ENCODE data around the gene UBTD1.
"Not testable (repeated sequence)": the region's sequence is repeated elsewhere in the genome, so short reads cannot be mapped to it uniquely, and the experiment has no call there.

The UBTD1 gene

DNA sequence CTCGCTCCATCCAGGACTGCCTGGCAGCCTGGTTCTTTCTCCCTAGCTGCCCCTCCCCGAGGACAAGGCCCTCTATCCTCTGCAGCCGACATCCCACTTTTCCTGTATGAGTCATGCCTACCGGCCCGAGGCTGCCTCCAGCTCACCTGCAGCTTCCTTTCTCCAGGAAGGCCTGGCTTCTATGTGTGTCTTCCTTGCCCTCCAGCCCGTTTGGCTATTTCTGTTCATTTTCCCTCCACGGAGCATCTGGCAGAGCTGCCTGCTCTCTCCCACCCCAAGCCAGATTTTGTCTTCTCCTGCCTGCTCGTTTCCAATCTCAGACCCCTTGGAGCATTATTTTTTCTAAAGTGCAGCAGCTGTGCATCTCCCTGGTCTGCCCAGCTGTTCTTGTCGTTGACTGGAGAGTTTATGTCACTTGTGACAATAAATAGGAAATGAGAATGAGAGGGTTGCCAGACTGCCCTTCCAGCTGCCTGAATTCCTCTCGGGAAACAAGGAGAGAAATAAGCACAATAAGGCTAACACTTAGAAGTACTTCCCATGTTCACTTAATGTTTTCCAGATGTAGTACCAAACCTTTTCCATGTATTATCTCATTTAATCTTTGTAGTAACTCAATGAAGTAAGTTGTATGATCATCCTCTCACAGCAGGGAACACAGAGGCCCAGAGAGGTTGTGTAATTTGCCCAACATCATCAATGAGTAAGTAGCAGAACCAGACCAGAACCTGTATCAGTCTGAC lies 19.7 kb downstream of the UBTD1 start:
- Mint-ChIP-seq H3K27me3 (no peaks in the 10 kb centered on the region), H3K4me1 (no peaks in the 10 kb centered on the region), H3K4me3 (no peak overlapping the region), H3K36me3 (no peaks in the 10 kb centered on the region), H3K9me3 (no peaks in the 10 kb centered on the region), H3K27ac (no peak overlapping the region)

DNA sequence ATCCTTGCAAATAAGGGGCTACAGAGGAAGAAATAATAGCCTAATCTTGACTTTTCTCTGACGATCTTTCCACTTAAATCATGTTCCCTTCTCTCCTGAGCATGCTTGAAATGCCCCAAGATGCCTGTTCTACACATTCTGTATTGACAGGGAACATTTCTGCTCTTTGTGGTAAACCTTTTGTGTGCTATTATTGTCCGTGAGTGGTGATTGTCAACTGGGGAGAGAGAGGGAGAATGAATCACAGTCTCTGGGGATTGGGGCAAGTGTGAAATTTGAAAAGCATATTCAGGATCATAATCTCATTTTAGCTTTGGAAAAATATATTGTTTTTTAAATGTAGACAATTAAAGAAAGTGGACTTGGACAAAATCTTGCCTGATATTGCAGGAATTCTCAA lies 20.6 kb downstream of the UBTD1 start:
- Mint-ChIP-seq H3K4me1 (no peaks in the 10 kb centered on the region), H3K27ac (no peak overlapping the region), H3K27me3 (no peaks in the 10 kb centered on the region), H3K36me3 (no peaks in the 10 kb centered on the region), H3K9me3 (no peaks in the 10 kb centered on the region), H3K4me3 (no peak overlapping the region)

DNA sequence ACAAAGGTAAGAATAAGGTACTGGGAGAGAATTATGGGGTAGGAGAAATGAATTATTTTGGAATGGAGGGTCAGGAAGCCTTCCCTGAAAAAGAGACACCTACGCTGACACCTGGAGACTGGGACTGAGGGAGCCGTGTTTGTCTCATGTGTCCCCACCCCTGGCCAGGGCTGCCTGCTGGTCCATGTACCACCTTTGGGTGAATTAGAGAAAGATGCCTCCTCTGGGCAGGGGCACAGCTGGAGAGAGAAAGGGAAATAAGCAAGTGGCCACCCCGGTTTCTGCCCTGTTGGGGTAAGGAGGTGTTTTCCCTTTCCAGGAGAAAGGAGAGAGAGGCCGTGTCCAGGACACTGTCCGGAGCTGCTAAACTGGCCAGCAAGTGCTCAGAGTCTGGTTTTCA lies 21.8 kb downstream of the UBTD1 start:
- H3K27me3 Mint-ChIP-seq: no peaks in the 10 kb centered on the region
- no peak overlapping the region for H3K4me3 Mint-ChIP-seq
- no peaks in the 10 kb centered on the region for H3K4me1 Mint-ChIP-seq
- H3K27ac Mint-ChIP-seq: no peak overlapping the region
- no peaks in the 10 kb centered on the region for H3K36me3 Mint-ChIP-seq
- H3K9me3 Mint-ChIP-seq: no peaks in the 10 kb centered on the region

DNA sequence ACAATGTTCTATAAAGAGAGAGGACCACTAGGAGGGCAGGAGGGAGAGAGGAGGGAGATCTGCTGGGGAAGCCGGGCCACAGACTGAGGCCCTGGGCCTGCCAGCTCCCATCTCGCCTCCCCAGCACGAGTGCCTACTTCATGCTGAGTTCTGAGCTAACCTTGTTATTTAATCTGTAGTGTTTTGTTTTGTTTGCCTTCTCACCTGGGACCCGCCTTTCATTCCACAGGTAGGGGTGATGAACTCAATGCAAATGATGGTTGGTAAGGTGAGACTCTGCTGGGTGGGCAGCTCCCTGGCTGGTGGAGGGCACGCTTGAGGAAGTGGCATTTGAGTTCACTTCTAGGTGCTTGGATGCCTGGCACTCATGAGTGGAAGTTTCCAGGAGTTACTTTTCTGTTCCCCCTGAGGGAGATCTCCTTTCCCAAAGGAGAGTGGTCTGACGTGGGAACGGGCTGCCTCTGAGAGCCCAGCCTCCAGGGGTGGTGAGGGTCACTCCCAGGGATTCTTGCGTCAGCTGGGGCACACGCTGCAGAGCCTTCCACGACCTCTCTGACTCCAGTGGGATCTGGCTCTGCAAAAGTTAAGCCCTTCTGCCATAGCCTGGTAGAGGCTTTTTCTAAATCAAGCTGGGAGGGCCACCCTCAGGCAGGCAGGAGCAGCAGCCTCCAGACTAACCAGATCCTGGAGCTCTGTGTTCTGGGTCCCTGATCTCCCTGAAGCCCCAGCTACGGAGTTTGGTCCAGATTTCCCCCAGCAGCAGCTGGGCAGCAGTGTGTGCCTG lies 22.4 kb downstream of the UBTD1 start:
- Mint-ChIP-seq H3K36me3 (no peaks in the 10 kb centered on the region), H3K4me3 (no peak overlapping the region), H3K4me1 (no peaks in the 10 kb centered on the region), H3K27ac (no peak overlapping the region), H3K27me3 (no peaks in the 10 kb centered on the region), H3K9me3 (no peaks in the 10 kb centered on the region)

DNA sequence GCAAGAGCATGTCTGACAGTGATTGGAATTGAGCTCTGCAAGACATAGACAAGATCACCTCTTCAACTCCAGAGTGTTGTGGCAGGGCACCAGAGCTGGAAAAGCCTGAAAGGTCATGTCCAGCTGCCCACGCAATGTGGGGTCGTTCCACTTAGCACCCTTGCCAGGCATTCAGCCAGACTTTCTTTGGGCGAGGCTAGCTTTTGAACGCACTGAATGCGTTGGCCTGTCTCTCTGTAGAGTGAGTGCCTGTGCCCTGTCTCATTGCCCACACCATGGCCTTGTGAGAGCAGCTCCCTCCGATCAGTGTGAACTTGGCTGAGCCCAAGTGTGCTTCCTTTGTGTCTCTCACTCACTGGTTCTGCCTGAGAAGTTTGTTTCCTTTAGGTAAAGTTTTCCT lies 23.3 kb downstream of the UBTD1 start:
- Mint-ChIP-seq H3K36me3 (no peaks in the 10 kb centered on the region), H3K4me1 (no peaks in the 10 kb centered on the region), H3K27ac (no peak overlapping the region), H3K9me3 (no peaks in the 10 kb centered on the region), H3K27me3 (no peaks in the 10 kb centered on the region), H3K4me3 (no peak overlapping the region)

DNA sequence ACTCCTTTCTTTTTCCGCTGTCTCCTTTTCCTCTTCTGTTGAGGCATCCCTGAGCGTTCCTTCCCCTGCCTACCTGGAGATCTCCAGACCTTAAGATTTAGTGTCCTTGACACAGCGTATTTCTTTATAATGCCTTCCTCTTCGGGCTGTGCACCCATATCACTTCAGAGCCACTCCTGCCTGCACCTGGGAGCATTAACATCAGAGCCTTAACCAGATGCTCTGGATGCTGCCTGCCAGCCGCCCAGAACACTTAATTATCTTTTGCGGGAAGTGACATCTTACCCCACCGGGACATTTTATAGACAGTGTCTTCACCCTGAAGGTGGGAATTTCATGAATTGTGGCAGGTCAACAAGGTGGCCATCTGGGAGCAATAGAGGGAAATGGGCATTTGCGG lies 24.2 kb downstream of the UBTD1 start:
- H3K27ac Mint-ChIP-seq: no peak overlapping the region
- H3K36me3 Mint-ChIP-seq: no peaks in the 10 kb centered on the region

DNA sequence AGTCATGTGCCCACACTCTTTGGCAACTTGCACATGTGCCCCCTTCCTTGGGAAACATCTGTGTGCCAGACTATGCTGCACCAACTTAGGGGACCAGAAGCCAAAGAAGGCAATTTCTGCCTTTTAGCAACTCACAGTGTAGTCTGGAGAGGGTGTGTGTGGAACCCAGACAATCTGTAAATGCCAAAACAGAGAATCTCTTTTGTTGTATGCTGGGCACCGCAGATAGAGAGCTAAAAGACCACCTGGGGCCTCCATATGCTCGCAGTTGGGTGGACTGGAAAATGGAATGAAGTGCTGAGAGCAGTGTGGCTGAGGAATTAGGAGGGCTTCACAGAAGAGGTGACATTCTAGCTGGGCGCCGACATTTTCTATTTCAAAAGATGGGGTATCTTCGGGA lies 26.4 kb downstream of the UBTD1 start:
- no peak overlapping the region for H3K27ac Mint-ChIP-seq
- H3K9me3 Mint-ChIP-seq: no peaks in the 10 kb centered on the region
- no peaks in the 10 kb centered on the region for H3K4me1 Mint-ChIP-seq
- peaks cover 2% of the 10 kb centered on the region for H3K36me3 Mint-ChIP-seq
- H3K27me3 Mint-ChIP-seq: no peaks in the 10 kb centered on the region
- H3K4me3 Mint-ChIP-seq: no peak overlapping the region

More for the DNA sequence above, 24.2 kb downstream of the UBTD1 start:
- Mint-ChIP-seq H3K4me1 (no peaks in the 10 kb centered on the region), H3K4me3 (no peak overlapping the region), H3K9me3 (no peaks in the 10 kb centered on the region), H3K27me3 (no peaks in the 10 kb centered on the region)

DNA sequence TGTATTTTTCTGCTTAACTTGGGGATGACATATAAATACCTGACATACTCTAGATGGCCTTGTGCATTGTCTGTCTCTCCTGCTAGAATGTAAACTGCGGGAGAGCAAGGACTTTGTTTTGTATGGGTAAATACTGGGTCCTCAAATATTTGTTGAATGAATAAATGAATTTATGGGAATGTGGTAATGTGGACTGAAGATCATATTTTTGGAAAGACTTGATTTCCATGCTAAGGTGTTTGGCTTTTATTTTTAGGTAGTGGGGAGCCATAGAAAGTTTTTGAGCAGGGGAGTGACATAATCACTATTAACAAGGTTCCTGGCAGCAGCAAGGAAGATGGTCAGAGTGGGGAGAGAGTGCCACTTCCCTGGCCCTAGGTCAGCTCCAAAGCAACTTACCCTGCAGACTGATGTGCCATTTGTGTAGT lies 27.0 kb downstream of the UBTD1 start:
- Mint-ChIP-seq H3K27ac (no peak overlapping the region), H3K4me1 (no peaks in the 10 kb centered on the region)

DNA sequence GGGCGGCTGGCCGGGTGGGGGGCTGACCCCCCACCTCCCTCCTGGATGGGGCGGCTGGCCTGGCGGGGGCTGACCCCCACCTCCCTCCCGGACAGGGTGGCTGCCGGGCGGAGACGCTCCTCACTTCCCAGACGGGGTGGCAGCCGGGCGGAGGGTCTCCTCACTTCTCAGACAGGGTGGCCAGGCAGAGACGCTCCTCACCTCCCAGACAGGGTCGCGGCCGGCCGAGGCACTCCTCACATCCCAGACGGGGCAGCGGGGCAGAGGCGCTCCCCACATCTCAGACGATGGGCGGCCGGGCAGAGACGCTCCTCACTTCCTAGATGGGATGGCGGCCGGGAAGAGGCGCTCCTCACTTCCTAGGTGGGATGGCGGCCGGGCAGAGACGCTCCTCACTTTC lies 30.2 kb downstream of the UBTD1 start:
- not testable (repeated sequence) for H3K4me3 Mint-ChIP-seq, H3K27me3 Mint-ChIP-seq, H3K27ac Mint-ChIP-seq, H3K9me3 Mint-ChIP-seq, H3K4me1 Mint-ChIP-seq, H3K36me3 Mint-ChIP-seq

More for the DNA sequence above, 27.0 kb downstream of the UBTD1 start:
- H3K27me3 Mint-ChIP-seq: no peaks in the 10 kb centered on the region
- H3K4me3 Mint-ChIP-seq: no peak overlapping the region
- H3K9me3 Mint-ChIP-seq: no peaks in the 10 kb centered on the region
- peaks cover 2% of the 10 kb centered on the region for H3K36me3 Mint-ChIP-seq

DNA sequence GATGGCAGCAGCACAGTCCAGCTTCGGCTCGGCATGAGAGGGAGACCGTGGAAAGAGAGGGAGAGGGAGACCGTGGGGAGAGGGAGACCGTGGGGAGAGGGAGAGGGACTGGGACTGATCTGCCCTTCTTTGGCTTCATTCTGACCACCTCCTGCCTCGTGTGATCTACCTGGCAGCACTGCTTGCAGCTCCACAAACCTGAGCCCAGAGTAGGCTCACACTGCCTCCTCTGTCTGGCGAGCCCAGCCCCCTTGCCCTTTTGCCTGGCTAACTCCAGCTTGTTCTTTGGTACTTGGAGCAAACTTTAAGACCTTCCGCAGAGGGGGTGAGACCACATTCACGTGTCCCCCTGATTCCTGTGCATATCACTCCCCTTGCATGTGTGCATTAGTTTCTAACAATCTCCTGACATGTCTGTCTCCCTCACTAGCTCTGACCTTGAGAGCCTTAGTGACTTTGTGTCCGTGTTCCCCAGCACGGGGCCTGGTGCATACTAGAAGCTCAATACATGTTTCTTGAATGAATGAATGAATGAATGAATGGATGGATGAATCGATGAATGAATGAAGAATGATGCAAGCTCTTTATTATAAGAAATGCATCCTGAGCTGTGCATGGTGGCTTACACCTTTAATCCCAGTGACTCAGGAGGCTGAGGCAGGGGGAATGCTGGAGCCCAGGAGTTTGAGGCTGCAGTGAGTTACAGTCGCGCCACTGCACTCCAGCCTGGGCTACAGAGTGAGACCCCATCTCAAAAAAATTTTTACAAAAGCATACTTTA lies 31.2 kb downstream of the UBTD1 start:
- Mint-ChIP-seq H3K27me3 (no peaks in the 10 kb centered on the region), H3K36me3 (peaks cover 2% of the 10 kb centered on the region), H3K4me1 (no peaks in the 10 kb centered on the region), H3K4me3 (no peak overlapping the region), H3K27ac (no peak overlapping the region), H3K9me3 (no peaks in the 10 kb centered on the region)

DNA sequence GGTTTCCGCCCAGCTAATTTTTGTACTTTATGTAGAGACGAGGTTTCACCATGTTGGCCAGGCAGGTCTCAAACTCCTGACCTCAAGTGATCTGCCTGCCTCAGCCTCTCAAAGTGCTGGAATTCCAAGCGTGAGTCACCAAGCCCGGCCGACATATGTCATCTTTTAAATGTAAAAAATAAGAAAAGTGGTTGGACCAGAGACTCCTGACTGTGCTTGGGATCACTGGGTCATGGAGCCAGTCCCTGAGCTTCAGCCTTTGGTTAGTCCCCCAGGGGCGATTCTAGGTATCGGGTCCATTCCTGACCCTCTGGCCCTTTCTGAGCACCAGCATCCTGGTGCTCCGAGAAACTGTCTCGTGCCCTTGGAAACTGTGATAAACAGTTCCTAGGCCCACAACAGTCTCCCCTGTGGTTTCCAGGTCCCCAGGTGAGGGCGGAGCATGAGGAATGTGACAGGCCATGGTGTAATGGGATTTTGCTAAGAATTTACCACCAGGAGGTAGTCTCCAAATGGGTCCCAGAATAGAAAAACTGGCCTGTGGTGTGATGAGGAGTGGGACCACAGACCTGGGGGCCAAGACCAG lies 32.8 kb downstream of the UBTD1 start:
- H3K36me3 Mint-ChIP-seq: peaks cover 2% of the 10 kb centered on the region
- H3K4me1 Mint-ChIP-seq: no peaks in the 10 kb centered on the region
- no peaks in the 10 kb centered on the region for H3K27me3 Mint-ChIP-seq
- H3K9me3 Mint-ChIP-seq: no peaks in the 10 kb centered on the region
- H3K27ac Mint-ChIP-seq: no peak overlapping the region
- no peak overlapping the region for H3K4me3 Mint-ChIP-seq

DNA sequence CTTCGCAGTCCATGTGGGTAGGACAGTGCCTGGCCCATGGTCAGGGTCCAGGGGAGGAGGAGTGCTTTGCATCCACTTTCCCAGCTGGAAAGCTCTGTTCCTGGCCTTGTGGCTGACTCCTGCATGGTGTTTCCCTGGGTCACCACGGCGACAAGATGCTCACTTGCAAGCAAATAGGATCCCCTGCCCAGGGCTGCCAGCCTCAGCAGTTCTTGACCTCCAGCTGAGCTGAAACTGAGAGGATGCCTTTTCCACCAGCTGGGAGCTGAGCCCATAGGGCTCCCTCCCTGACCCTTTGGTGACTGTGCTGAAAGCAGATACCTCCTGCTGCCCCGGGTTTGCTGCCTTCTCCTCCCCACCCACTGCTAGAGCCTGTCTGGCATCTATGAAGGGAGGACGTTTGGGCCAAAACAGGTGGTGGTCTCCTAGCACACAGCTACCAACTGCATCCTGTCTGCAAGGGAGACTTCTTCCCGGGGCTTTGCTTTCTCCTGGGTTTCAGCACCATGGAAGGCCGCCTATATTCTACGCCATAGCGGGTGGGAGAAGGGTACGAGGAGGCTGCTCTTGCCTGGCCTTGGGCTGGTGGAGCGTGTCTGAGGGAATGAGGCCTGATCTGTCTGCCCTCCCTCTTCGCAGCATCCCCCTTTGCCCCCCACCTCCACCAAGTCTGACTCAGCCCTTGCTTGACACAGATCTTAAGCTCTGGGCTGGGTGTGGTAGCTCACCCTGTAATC lies 34.4 kb downstream of the UBTD1 start:
- Mint-ChIP-seq H3K9me3 (no peaks in the 10 kb centered on the region), H3K27me3 (no peaks in the 10 kb centered on the region), H3K27ac (no peak overlapping the region), H3K36me3 (peaks cover 2% of the 10 kb centered on the region), H3K4me1 (no peaks in the 10 kb centered on the region), H3K4me3 (no peak overlapping the region)

DNA sequence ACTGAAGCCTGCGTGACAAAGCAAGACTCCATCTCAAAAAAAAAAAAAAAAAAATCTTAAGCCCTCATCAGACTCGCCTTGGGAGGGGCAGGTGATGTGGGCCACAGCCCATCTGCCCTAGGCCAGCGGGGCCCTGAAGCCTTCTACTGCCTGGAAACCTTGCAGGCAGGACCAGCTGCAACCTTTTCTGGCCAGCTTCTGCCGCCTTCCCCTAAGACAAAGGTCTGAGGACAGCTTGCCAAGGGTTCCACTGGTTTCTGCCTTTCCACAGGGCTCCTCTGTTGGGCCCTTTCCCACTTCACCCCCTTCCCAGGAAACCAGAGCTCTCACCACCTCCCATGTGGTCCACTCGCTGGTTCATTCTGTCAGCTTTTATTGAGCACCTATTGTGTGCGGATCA lies 35.2 kb downstream of the UBTD1 start:
- peaks cover 2% of the 10 kb centered on the region for H3K36me3 Mint-ChIP-seq
- H3K9me3 Mint-ChIP-seq: no peaks in the 10 kb centered on the region
- no peak overlapping the region for H3K4me3 Mint-ChIP-seq
- H3K4me1 Mint-ChIP-seq: no peaks in the 10 kb centered on the region
- H3K27ac Mint-ChIP-seq: no peak overlapping the region
- no peaks in the 10 kb centered on the region for H3K27me3 Mint-ChIP-seq

DNA sequence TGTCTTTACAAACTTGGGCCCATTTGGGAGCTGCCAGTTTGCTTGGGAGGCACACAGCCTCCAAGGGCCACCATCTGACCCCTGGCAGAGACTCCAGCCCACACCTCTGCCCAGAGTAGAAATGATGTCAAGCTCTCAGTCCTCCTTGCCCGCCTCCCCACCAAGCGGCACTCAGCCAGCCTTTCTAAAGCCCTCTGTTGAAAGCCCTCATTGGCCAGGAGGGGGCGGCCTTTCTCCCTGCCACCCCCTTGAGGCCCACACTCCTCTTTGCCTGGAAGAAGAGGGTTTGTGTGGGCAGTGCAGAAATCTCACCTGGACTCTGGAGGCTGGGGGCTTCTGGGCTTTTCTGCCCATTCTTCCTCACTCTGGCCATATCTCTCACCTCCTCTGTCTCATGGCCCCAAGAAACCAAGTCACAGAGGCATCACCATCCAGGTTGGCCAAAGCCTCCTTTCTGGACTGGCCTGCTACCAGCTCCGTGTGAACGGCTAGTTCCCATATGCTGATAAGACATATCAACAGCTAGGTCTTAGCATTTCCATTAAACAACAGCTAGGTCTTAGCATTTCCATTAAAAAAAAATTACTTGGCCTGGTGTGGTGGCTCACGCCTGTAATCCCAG lies 36.1 kb downstream of the UBTD1 start:
- no peaks in the 10 kb centered on the region for H3K9me3 Mint-ChIP-seq
- peaks cover 1% of the 10 kb centered on the region for H3K36me3 Mint-ChIP-seq
- H3K27me3 Mint-ChIP-seq: no peaks in the 10 kb centered on the region
- no peak overlapping the region for H3K4me3 Mint-ChIP-seq
- H3K27ac Mint-ChIP-seq: no peak overlapping the region
- no peaks in the 10 kb centered on the region for H3K4me1 Mint-ChIP-seq

Data from activated naive CD4-positive, alpha-beta T cell treated with anti-CD3 and anti-CD28 coated beads, Interleukin-2, amount 50 U/mL, for 24 hours (primary cell).